ENCODE results near the gene ASH1L. TPM values are rescaled to one million over a fixed set of nuclear protein-coding genes. Genes with fewer than 3 reads are reported as not detected.
"Not testable (repeated sequence)": the region's sequence is repeated elsewhere in the genome, so short reads cannot be mapped to it uniquely, and the experiment has no call there.

Gene ASH1L
- total RNA-seq, 1 donor from 2014 or later, result 39.5 TPM

DNA sequence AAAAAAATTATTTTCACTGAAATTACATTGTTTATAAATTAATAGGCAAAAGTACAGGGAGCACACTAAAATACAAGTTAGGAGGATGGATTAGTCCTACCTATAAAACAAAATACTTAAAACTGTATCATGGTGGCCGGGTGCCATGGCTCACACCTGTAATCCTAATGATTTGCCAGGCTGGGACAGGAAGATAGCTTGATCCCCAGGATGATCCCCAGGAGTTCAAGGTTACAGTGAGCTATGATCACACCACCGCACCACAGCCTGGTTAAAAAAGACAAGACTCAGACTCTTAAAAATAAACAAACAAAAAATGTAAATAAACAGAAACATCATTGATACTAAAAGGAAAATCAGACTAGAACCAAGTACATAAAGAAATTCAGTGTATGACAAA lies 53.5 kb downstream of the ASH1L start:
- intact Hi-C loops (cut with micrococcal nuclease), result no loop called here
- Mint-ChIP-seq H3K4me3 (ENCODE audit: low read depth) (no peak overlapping the region), H3K27ac (no peak overlapping the region), H3K9me3 (no peaks in the 10 kb centered on the region), H3K27me3 (ENCODE audit: low read depth) (no peaks in the 10 kb centered on the region), H3K4me1 (ENCODE audit: low read depth) (peaks cover 28% of the 10 kb centered on the region), H3K36me3 (ENCODE audit: low read depth) (peaks cover 20% of the 10 kb centered on the region)
- DNase-seq (ENCODE audit: low spot score), result no peak

GRCh38 chr1:155507945-155508344 lies 54.7 kb downstream of the ASH1L start:
- Mint-ChIP-seq H3K27ac (peak overlapping the region; percentile 67), H3K27me3 (ENCODE audit: low read depth) (no peaks in the 10 kb centered on the region), H3K9me3 (no peaks in the 10 kb centered on the region), H3K36me3 (ENCODE audit: low read depth) (peaks cover 20% of the 10 kb centered on the region), H3K4me1 (ENCODE audit: low read depth) (peaks cover 25% of the 10 kb centered on the region), H3K4me3 (ENCODE audit: low read depth) (no peak overlapping the region)
- intact Hi-C loops (cut with micrococcal nuclease), result no loop called here
- no peak for DNase-seq (ENCODE audit: low spot score)

DNA sequence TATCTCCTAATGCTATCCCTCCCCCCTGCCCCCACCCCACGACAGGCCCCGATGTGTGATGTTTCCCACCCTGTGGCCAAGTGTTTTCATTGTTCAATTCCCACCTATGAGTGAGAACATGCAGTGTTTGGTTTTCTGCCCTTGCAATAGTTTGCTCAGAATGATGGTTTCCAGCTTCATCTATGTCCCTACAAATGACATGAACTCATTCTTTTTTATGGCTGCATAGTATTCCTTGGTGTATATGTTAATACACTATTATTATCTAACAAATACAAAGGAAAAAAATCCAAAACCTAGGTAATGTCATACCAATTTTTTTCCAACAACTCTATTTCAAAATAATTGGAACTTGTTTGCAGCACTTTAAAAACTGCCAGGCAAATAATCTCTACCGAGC lies 56.6 kb downstream of the ASH1L start:
- H3K9me3 Mint-ChIP-seq; H3K27ac Mint-ChIP-seq; intact Hi-C loops (cut with micrococcal nuclease); DNase-seq (ENCODE audit: low spot score); H3K27me3 Mint-ChIP-seq (ENCODE audit: low read depth); H3K4me3 Mint-ChIP-seq (ENCODE audit: low read depth): not testable (repeated sequence)
- H3K36me3 Mint-ChIP-seq (ENCODE audit: low read depth), result peaks cover 14% of the 10 kb centered on the region
- peaks cover 25% of the 10 kb centered on the region for H3K4me1 Mint-ChIP-seq (ENCODE audit: low read depth)

- H3K27me3 Mint-ChIP-seq (ENCODE audit: low read depth), result no peaks in the 10 kb centered on the region
Measured at GRCh38 chr1:155504207-155504606, 58.4 kb downstream of the ASH1L start.

DNA sequence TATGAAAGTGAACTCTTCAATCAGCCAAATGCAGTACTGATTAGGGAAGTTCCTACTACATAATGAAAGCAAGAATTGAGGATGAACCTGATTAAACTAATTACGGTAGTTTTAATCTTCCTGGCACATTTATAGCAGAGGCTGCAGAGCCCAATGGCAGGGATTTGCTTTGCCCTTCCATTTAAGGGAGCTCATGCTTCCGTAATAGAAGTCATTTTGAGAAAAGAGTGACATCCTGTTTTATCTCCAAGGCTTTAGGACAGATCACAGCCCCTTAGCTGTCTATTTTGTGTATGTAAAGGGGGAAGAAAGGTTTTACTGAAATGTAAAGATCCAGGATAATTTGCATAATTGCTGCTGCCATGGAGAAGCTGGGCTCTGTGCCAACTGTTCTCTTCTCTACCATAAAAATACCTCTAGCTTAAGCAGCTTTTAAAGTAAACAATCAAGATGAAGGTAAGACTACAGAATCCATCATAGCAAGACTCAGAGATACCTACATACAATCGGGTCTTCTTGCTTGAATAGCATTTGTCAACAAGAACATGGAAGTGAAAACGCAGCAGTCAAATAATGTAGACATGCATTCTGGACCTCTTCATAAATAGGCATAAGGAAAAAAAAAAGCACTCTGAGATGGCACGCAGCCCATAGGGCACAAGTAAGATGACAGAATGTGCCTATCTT lies 62.5 kb downstream of the ASH1L start:
- H3K36me3 Mint-ChIP-seq (ENCODE audit: low read depth), result peaks cover 5% of the 10 kb centered on the region
- no peaks in the 10 kb centered on the region for H3K27me3 Mint-ChIP-seq (ENCODE audit: low read depth)
- no peak for DNase-seq (ENCODE audit: low spot score)
- H3K9me3 Mint-ChIP-seq, result no peaks in the 10 kb centered on the region
- peaks cover 19% of the 10 kb centered on the region for H3K4me1 Mint-ChIP-seq (ENCODE audit: low read depth)
- intact Hi-C loops (cut with micrococcal nuclease), result no loop called here
- no peak overlapping the region for H3K4me3 Mint-ChIP-seq (ENCODE audit: low read depth)
- no peak overlapping the region for H3K27ac Mint-ChIP-seq

More at GRCh38 chr1:155504207-155504606, 58.4 kb downstream of the ASH1L start:
- Mint-ChIP-seq H3K36me3 (ENCODE audit: low read depth) (peaks cover 14% of the 10 kb centered on the region), H3K27ac (no peak overlapping the region), H3K4me3 (ENCODE audit: low read depth) (no peak overlapping the region), H3K4me1 (ENCODE audit: low read depth) (peaks cover 37% of the 10 kb centered on the region), H3K9me3 (no peaks in the 10 kb centered on the region)
- intact Hi-C loops (cut with micrococcal nuclease), result no loop called here
- no peak for DNase-seq (ENCODE audit: low spot score)

DNA sequence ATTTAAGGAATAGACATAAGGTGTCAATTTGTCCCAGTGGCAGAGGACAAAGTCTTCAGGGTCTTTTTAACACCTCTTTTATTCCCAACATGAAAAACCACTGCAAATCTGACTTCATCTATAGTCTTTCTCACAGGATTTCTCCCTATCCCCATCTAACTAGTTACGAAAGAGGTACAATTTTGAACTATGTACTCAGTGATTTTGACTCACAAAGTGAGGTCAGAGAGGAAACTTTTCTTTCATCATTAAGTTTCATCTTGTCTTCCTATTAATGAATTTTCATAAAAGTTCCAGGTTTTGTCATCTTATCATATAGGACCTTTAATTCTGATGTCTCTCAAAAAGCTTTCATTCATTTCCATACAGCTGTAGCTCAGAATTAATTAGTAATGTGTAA lies 63.3 kb downstream of the ASH1L start:
- Mint-ChIP-seq H3K27ac (no peak overlapping the region), H3K9me3 (no peaks in the 10 kb centered on the region), H3K4me1 (ENCODE audit: low read depth) (peaks cover 15% of the 10 kb centered on the region), H3K4me3 (ENCODE audit: low read depth) (no peak overlapping the region), H3K36me3 (ENCODE audit: low read depth) (peaks cover 3% of the 10 kb centered on the region), H3K27me3 (ENCODE audit: low read depth) (no peaks in the 10 kb centered on the region)
- intact Hi-C loops (cut with micrococcal nuclease), result no loop called here
- no peak for DNase-seq (ENCODE audit: low spot score)

- H3K36me3 Mint-ChIP-seq (ENCODE audit: low read depth); H3K27me3 Mint-ChIP-seq (ENCODE audit: low read depth); H3K9me3 Mint-ChIP-seq; H3K4me3 Mint-ChIP-seq (ENCODE audit: low read depth); H3K4me1 Mint-ChIP-seq (ENCODE audit: low read depth); intact Hi-C loops (cut with micrococcal nuclease); DNase-seq (ENCODE audit: low spot score); H3K27ac Mint-ChIP-seq: not testable (repeated sequence)
Measured at GRCh38 chr1:155493595-155493994, 69.0 kb downstream of the ASH1L start.

DNA sequence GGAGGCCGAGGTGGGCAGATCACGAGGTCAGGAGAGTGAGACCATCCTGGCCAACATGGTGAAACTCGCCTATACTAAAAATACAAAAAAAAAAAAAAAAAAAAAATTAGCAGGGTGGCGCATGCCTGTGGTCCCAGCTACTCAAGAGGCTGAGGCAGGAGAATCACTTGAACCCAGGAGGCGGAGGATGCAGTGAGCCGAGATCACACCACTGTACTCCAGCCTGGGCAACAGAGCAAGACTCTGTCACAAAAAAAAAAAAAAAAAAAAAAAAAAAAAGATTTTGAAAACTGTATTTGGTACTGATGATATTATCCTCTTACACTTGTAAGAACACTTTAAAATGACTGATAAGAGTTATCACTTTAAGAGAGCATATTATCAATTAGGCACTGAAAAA lies 74.2 kb downstream of the ASH1L start:
- H3K27ac Mint-ChIP-seq; H3K9me3 Mint-ChIP-seq; H3K4me3 Mint-ChIP-seq (ENCODE audit: low read depth); H3K4me1 Mint-ChIP-seq (ENCODE audit: low read depth); H3K27me3 Mint-ChIP-seq (ENCODE audit: low read depth); intact Hi-C loops (cut with micrococcal nuclease); DNase-seq (ENCODE audit: low spot score): not testable (repeated sequence)
- peaks cover 11% of the 10 kb centered on the region for H3K36me3 Mint-ChIP-seq (ENCODE audit: low read depth)

GRCh38 chr1:155487541-155487940 lies 75.1 kb downstream of the ASH1L start:
- H3K36me3 Mint-ChIP-seq (ENCODE audit: low read depth), result peaks cover 14% of the 10 kb centered on the region
- intact Hi-C loops (cut with micrococcal nuclease), result no loop called here
- H3K9me3 Mint-ChIP-seq, result no peaks in the 10 kb centered on the region
- peaks cover 7% of the 10 kb centered on the region for H3K4me1 Mint-ChIP-seq (ENCODE audit: low read depth)
- no peak for DNase-seq (ENCODE audit: low spot score)
- H3K4me3 Mint-ChIP-seq (ENCODE audit: low read depth), result no peak overlapping the region
- no peak overlapping the region for H3K27ac Mint-ChIP-seq
- H3K27me3 Mint-ChIP-seq (ENCODE audit: low read depth), result no peaks in the 10 kb centered on the region

DNA sequence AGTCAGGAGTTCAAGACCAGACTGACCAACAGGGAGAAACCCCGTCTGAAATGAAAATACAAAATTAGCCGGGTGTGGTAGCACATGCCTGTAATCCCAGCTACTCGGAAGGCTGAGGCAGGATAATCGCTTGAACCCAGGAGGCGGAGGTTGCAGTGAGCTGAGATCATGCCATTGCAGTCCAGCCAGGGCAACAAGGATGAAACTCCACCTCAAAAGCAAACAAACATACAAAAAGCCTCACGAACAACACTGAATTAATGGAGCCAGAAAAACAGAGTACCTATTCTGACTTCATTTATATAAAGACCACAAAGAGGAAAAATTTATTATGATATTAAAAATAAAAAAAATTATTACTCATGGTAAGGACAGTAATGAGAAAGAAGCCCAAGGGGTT lies 75.7 kb downstream of the ASH1L start:
- DNase-seq (ENCODE audit: low spot score); H3K27me3 Mint-ChIP-seq (ENCODE audit: low read depth); intact Hi-C loops (cut with micrococcal nuclease); H3K4me3 Mint-ChIP-seq (ENCODE audit: low read depth); H3K27ac Mint-ChIP-seq; H3K9me3 Mint-ChIP-seq; H3K4me1 Mint-ChIP-seq (ENCODE audit: low read depth): not testable (repeated sequence)
- H3K36me3 Mint-ChIP-seq (ENCODE audit: low read depth), result peaks cover 18% of the 10 kb centered on the region

DNA sequence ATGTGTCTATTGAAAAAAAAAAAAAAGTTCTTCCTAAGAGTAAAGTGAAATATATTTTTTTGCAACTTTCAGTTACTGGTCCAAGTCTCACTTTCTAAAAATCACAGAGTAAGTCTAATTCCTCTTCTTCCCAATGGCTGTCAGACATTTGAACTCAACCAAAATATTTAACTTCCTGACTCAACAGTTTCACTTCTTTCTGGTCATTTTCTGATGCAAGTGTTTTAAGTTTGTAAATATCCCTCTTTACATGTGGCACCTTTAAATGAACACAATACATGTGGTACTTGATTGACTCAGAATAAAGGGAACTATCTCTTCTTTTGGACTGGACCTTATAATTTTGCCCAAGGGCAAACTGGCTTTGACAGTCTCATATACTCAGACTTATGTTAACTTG lies 76.7 kb downstream of the ASH1L start:
- Mint-ChIP-seq H3K4me3 (ENCODE audit: low read depth) (no peak overlapping the region), H3K36me3 (ENCODE audit: low read depth) (peaks cover 27% of the 10 kb centered on the region), H3K27ac (peak overlapping the region; percentile 28), H3K27me3 (ENCODE audit: low read depth) (no peaks in the 10 kb centered on the region), H3K9me3 (no peaks in the 10 kb centered on the region), H3K4me1 (ENCODE audit: low read depth) (peaks cover 7% of the 10 kb centered on the region)
- intact Hi-C loops (cut with micrococcal nuclease), result no loop called here
- DNase-seq (ENCODE audit: low spot score), result no peak

DNA sequence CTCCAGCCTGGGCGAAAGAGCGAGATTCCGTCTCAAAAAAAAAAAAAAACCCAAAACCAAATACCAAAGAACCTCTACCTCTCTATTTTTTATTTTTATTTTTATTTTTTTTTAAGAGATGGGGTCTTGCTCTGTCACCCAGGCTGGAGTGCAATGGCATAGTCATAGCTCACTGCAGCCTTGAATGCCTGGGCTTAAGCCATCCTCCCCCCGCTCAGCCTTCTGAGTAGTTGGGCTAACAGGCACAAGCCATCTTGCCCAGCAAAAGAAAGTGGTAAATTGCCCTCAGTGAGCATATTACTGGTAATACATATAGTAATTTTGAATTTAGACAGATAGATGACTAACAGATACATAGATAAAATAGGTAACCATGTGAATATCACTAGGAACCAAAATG lies 77.4 kb downstream of the ASH1L start:
- DNase-seq (ENCODE audit: low spot score), result no peak
- no peak overlapping the region for H3K27ac Mint-ChIP-seq
- no peak overlapping the region for H3K4me3 Mint-ChIP-seq (ENCODE audit: low read depth)
- peaks cover 7% of the 10 kb centered on the region for H3K4me1 Mint-ChIP-seq (ENCODE audit: low read depth)
- H3K36me3 Mint-ChIP-seq (ENCODE audit: low read depth), result peaks cover 29% of the 10 kb centered on the region
- no peaks in the 10 kb centered on the region for H3K27me3 Mint-ChIP-seq (ENCODE audit: low read depth)
- no peaks in the 10 kb centered on the region for H3K9me3 Mint-ChIP-seq
- intact Hi-C loops (cut with micrococcal nuclease), result no loop called here

DNA sequence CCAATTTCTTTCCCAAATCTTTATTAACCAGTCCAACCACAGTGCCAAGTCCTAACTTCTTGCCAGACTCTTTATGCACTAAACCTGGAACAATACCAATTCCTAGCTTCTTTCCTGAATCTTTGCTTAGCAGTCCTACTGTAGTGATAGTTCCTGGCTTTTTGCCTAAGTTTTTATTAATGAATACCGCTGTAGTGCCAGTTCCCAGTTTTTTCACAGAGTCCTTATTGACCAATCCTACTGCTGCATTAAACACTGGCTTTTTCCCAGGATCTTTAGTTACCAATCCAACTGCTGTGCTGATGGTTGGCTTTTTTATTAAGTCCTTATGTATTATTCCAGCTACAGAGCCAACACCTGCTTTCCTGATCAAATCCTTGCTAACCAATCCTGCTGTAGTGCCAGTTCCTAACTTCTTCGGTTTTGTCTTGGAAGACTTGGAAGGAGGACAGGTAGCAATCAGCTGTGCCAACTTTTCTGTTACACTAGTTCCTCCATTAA lies 80.8 kb downstream of the ASH1L start:
- Mint-ChIP-seq H3K27me3 (ENCODE audit: low read depth) (no peaks in the 10 kb centered on the region), H3K4me3 (ENCODE audit: low read depth) (no peak overlapping the region), H3K9me3 (no peaks in the 10 kb centered on the region), H3K36me3 (ENCODE audit: low read depth) (peaks cover 50% of the 10 kb centered on the region), H3K4me1 (ENCODE audit: low read depth) (peaks cover 11% of the 10 kb centered on the region), H3K27ac (no peak overlapping the region)
- intact Hi-C loops (cut with micrococcal nuclease), result no loop called here
- no peak for DNase-seq (ENCODE audit: low spot score)

DNA sequence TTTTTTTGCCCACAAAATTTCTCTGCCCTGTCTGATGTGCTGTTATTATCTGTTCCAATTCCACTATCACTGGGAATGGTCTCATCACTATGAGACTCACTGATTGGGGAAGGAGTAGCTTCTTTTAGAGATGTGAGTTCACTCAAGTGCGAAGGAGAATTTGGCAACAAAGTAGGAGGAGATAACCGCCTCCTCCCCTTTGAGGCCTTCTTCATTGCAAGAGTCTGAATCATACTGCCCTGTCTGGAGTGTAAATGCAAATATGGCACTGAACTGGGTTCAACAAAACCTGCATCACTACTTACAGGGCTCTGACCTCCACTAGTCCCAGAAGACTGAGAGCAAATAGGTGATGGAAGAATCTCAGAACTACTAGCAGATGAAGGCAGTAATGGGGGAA lies 83.4 kb downstream of the ASH1L start:
- no peak overlapping the region for H3K27ac Mint-ChIP-seq

More for the DNA sequence above, 83.4 kb downstream of the ASH1L start:
- intact Hi-C loops (cut with micrococcal nuclease), result no loop called here
- Mint-ChIP-seq H3K36me3 (ENCODE audit: low read depth) (peaks cover 64% of the 10 kb centered on the region), H3K27me3 (ENCODE audit: low read depth) (no peaks in the 10 kb centered on the region), H3K9me3 (peaks cover 3% of the 10 kb centered on the region), H3K4me1 (ENCODE audit: low read depth) (peaks cover 14% of the 10 kb centered on the region), H3K4me3 (ENCODE audit: low read depth) (no peak overlapping the region)
- DNase-seq (ENCODE audit: low spot score), result no peak

Measured in activated T-helper 2 cell treated with anti-CD3 and anti-CD28 coated beads, Interferon-gamma antibody, Interleukin-2, Interleukin-4, amounts not matched to agents 10 μg/mL and 5 μg/mL and 100 μg/mL, durations not matched to agents 14 hours and 24 hours and 36 hours (primary cell).